HG02571 (cell line): ENCODE results near the gene SLC30A4.
"Not testable (repeated sequence)": the region's sequence is repeated elsewhere in the genome, so short reads cannot be mapped to it uniquely, and the experiment has no call there.

Source experiments
- ATAC-seq: cut with Tn5 transposase; IDR thresholded peaks from one replicate; pipeline ENCODE4 v1.9.1; 2021; ENCODE audit warnings: mild to moderate bottlenecking, moderate library complexity; ENCODE audit not compliant: unreplicated experiment

SLC30A4 gene, protein sequence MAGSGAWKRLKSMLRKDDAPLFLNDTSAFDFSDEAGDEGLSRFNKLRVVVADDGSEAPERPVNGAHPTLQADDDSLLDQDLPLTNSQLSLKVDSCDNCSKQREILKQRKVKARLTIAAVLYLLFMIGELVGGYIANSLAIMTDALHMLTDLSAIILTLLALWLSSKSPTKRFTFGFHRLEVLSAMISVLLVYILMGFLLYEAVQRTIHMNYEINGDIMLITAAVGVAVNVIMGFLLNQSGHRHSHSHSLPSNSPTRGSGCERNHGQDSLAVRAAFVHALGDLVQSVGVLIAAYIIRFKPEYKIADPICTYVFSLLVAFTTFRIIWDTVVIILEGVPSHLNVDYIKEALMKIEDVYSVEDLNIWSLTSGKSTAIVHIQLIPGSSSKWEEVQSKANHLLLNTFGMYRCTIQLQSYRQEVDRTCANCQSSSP

DNA sequence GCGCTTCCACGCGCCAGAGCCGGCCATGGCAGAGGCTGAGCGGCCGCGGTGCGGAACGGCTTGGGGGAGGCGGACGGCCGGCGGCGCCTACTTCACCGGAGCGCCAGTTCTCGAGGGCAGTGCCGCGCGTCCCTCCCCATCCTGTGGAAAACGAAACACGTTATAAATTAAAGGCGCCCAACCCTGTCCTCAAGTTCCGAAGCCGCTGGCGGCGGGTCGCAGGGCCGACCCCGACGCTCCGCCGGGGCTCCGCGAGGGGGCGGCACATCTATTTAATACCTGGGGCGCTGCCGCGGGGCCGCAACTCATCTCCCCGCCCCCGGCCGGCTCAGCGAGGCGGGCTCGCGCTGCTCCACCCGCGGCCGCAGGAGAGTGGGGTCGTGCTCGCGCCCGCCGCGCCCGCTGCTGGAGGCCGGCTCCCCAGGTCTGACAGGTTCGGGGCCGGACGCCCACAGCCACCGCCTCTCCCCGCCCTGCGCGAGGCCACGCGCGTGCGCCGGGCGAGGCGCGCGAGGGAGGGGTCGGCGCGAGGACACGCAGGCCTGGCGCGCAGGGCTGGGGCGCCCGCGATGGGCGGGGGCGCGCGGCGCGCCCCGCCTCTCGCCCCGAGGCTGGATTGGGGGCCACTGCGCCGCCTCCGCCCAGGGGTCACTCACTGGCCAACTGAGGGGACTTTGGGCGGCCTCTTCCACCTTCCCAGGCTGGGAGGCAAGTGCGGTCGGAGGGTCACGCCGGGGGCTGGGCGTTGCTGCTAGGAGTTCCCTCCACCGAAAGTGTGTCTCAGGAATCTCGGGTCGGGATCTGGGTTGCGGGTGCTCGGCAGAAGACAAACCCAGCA, at the start of gene SLC30A4:
Gene SLC30A4, minus strand, starts transcription at position 428 of the 838 bp plus-strand sequence. Its CDS starts 401 bp downstream, at position 27.
- peak; percentile 82 for ATAC-seq

DNA sequence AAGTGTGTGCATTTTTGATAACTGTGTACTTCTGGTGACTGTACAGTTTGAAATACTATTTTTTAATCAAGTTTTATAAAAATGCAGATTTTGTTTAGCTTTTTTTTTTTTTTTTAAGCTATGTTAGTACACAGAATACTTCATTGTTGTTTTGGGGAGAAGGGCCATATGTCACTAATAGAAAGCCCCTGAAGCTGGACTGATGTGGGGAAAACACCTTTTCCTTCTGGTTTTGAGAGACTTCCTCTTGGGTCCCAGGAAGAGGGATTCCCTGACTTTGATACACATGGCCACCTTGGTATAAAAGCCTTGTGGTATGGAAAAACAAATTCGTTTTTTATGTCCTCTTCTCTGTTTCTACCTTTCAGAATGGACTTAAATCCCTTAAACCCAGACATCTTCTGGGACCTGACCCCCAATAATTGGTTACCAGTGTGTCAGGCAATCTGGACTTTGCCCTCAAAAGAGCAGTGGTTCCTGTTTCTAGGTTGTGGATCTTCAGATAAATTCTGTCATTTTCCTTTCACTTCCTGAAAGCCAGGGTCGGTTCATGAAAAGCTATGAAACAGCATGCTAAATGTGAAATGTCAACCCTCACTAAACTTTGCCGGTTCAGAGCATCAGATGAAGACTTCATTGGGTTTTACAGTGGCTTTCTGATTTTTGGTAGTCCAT, 33.5 kb upstream of the SLC30A4 start:
- ATAC-seq = no peak

DNA sequence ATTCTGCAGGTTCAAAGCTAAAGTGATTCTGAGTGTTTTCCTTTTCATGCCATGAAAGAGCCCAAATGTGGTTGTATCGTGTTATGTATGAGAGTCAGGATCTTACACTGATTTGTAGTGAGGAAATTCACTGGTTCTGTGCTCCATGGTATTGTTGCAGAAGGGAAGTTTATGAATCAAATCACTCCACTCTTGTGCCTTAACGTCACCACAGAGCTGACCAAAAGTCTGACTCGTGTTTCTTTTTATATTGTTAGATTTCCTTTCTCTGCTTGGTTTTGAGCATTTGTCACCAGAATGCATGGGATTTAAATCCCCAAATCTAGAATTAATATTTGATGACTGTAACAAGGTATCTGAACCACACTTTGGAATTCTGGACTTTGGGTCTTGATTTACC, 29.1 kb upstream of the SLC30A4 start:
- ATAC-seq = no peak

DNA sequence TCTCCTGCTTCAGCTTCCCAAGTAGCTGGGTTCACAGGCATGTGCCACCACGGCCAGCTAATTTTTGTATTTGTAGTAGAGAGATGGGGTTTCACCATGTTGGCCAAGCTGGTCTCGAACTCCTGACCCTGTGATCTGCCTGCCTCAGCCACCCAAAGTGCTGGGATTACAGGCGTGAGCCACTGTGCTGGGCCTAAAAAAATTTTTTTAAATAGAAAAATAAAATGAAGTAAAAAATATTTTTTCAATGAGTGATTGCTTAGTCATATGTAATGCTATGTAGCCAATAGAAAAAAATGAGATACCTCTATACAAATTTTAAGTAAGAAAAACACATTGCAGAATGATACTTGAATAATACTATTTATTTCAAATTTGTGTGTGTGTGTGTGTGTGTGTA, 27.9 kb upstream of the SLC30A4 start:
- no peak for ATAC-seq

DNA sequence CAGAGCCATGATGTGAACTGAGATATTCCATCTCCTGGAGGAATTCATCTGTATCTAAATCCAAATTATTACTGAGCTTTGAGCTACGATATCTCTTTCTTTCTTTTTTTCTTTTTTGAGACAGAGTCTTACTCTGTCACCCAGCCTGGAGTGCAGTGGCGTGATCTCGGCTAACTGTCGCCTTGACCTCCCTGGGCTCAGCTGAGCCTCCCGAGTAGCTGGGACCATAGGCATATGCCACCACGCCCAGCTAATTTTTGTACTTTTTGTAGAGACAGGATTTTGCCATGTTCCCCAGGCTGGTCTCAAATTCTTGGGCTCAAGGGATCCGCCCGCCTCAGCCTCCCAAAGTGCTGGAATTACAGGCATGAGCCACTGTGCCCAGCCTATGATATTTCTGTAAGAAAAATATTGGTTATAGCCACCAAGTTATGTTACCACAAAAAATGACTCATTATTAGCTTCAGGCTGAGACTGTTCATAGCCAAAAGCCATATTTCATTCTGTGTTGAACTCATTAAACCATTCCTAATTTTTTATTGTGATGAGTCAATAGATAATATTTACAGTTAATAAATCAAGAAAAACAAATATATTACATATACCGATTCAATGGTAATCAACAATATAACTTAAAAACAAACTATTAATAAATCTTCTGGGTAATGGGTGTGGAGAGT, 27.1 kb upstream of the SLC30A4 start:
- ATAC-seq = no peak

DNA sequence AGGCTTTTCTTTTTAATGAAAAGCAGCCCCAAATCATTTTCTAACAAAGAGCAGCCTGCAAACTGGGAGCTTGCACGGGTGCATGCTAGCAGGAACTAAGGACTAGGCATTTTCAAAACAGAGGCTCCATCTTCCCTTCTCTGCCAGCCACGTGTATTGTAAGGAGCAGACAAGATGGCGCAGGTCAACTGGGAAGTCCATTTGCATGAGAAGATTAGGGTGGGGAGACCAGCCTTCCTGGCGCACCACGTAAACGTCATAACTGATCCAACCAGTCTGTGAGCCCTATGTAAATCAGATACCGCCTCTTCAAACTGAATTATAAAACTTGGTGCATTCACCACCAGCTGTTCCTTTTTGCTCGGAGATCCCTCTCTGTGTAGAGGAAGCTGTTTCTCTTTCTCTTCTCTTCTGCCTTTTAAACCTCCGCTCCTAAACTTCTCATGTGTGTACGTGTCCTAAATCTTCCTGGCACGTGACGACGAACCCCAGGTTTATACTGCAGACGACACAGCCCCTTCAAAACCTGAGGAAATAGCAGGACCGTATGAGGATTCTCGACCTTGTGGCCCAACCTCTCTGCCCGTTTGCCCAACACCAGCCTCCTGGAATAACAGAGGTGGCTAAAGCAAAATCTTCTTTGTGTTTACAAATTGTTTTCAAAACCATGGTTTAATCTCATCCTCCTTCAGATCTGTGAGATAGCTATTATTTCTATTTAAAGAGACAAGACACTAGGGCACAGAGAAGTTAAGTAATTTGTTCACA, 26.4 kb upstream of the SLC30A4 start:
- no peak for ATAC-seq

DNA sequence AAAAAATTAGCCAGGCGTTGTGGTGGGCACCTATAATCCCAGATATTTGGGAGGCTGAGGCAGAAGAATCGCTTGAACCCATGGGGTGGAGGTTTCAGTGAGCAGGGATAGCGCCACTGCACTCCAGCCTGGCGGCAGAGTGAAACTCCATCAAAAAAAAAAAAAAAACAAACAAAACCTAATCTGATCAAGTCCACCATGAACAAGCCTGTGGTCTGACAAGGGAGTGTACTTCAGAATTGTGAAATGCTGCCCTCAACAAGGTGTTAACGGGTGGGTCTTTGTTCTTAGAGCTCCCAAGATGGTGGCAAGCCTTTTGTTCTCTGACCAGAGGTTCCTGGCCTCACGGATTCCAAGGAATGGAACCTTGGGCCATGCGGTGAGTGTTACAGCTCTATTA, 24.2 kb upstream of the SLC30A4 start:
- no peak for ATAC-seq

DNA sequence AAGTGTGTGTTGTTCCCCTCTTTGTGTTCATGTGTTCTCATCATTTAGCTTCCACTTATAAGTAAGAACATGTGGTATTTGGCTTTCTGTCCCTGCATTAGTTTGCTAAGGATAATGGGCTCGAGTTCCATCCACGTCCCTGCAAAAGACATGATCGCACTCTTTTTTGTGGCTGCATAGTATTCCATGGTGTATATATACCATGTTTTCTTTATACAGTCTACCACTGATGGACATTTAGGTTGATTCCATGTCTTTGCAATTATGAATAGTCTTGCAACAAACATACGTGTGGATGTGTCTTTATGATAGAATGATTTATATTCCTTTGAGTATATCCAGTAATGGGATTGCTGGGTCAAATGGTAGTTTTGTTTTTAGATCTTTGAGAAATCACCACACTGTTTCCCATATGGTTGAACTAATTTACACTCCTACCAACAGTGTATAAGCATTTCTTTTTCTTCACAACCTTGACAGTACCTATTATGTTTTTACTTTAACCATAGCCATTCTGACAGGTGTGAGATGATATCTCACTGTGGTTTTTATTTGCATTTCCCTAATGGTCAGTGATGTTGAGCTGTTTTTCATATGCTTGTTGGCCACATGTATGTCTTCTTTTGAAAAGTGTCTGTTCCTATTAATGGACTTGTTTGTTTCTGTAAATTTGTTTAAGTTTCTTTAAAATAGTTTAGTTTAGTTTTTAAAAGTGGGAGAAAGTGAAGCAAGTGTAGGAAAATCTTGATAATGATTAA, 21.9 kb upstream of the SLC30A4 start:
- peak; percentile 65 for ATAC-seq

DNA sequence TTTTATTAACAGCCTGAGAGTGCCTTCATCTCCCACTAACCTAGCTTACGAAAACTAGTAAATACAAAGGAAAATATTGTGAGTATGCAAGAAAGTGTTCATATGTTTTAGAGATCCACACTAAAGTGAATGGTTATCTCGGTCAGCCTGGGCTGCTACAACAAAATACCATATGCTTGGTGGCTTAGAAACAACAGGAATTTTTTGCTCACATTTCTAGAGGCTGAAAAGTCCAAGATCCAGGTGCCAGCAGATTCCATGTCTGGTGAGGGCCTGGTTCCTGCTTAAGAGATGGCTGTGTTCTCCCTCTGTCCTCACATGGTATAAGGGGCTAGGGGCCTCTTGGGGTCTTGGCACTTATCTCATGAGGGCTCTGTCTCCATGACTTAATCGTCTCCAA, 20.5 kb upstream of the SLC30A4 start:
- no peak for ATAC-seq

DNA sequence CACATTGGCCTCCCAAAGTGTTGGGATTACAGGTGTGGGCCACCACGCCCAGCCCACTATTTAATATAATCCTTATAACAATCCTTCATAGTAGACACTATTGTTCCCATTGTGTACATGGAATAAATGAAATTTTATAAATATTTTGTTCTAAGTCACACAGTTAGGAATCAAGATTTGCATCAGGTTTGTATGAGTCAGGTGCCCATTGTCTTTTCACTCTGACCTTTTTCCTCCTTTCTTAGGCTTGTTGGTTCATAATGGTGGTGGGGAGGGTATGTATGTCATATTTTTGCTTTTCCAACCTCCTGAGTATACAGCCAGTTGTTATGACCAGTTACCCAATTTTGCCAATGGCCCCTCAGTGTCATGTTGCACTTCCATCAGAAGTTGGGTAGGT, 18.0 kb upstream of the SLC30A4 start:
- ATAC-seq = no peak

DNA sequence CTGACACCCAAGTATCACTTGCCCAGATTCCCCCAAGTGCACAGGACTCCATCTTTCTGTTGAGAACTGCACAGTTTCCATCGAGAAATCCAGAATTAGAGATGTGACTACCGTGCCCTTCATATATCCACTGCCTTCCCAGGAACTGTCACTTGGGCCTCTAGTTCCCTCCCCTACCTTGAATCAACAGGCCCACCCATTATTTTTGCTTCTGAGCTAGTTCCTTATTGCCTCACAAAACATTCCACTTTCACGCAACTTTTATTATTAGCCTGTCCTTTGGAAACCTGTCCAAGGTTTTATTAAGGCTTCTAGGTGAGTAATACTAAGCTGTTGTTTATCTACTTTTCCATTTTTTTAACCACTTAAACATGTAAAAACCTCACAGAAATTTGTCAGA, 17.1 kb upstream of the SLC30A4 start:
- ATAC-seq = no peak

DNA sequence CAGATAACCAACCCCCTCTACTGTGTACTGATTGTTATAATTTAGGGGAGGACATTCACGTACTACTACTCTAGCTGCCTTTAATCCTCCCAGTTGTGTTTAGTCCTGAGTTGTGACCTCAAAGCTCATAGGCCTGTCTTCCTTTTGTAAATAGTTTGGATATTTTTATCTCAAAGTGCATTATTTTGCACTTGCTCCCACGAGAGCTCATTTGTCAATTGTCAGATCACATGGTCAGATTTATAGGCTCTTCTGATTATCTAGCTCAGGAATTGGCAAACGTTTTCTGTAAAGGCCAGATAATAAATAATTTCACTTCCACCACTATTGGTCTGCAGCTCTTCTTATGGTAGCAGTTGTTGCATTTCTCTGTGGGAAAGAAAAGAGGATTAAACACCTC, 14.4 kb upstream of the SLC30A4 start:
- no peak for ATAC-seq

DNA sequence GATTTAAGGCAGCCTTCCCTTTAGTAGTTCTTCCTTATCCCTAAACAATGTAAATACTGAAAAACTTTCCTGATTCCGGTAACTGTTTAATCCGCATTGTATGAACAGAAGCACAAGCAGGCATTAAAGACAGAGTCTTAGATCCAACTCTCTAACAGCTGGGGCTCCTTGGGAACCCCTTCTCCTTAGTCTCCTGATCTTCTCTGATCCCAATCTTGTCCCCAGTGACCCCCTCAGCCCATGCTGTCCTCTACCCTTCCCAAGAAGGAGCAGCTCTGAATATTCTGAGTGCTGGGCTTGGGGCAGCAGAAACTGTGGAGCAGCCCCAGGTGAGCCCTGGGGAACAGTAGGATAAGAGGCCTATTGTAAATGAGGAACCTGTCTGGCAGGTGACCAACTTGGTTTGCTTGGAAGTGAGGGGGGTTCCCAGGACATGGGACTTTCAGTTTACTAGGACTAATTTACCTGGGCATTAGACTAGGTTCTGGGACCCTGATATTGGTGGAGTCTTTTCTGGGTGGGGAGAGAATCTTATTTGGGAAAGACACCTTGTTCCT, 13.0 kb upstream of the SLC30A4 start:
- no peak for ATAC-seq

DNA sequence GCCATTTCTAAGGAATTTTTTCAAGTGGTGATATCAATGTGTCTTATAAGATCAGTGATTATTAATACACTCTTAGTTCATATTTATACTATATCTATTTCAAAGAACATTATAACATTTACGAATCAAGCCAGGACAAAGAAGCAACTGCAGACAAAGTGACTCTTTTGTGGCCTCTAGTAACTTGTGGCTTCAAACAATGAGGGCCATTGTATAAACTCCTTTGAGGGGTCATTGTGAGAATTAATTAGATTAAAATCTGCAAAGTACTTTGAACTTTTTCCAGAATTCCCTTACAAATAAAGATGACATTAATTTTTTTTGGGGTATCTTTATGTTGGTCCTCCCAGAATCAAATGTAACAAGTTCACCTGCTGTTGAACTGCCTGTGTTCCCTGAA, 12.3 kb upstream of the SLC30A4 start:
- no peak for ATAC-seq

DNA sequence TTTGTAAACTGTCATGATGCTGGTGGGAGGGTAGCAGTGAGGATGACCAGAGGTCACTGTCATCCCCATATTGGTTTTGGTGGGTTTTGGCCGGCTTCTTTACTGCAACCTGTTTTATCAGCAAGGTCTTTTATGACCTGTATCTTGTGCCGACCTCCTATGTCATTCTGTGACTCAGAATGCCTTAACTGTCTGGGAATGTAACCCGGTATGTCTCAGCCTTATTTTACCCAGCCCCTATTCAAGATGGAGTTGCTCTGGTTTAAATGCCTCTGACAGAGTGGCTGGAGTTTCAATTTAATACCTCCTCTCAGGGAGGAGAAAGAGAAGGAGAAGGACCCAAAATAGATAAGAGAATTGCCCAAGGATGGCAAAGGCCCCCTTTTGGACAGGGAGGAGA, 10.3 kb upstream of the SLC30A4 start:
- ATAC-seq = not testable (repeated sequence)

DNA sequence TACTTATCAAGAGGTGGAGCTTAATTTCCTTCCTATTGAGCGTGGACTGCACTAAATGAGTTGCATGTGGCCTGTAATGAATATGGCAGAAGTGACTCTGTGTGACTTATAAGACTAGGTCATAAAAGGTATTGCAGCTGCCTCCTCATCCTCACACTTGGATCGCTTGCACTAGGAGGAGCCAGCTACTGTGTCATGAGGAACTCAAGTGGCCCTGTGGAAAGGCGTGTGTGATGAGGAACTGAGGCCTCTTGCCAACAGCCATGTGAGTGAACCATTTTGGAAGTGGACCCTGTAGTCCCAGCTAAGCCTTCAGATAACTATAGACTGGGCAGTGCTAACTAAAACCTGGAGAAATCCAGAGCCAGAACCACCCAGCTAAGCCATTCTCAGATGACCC, 7.1 kb upstream of the SLC30A4 start:
- ATAC-seq = no peak

DNA sequence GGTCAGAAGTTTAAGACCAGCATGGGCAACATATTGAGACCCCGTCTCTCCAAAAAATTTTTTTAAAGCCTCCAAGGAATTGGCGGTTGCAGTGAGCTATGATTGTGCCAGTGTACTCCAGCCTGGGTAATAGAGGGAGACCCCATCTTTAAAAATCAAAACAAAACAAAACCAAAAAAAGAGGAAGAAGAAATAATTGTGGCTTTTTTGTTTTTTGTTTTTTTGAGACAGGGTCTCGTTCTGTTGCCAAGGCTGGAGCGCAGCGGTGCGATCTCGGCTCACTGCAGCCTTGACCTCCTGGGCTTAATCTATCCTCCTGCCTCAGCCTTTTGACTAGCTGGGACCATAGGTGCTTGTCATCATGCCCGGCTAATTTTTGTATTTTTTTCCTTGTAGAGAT, 4.5 kb upstream of the SLC30A4 start:
- no peak for ATAC-seq

DNA sequence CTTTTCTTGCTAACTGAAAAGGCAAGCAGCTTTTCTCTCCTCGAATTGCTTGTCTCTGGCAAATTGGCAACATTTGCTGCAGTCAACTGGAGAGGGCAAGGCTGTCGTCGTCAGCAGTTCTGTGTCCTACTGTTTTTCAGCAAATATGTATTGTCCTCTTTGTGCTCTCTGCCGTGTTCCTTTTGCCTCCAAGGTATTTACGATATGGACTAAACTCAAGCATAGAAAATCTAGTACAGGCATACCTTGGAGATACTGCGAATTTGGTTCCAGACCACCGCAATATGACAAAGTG, 558 bp upstream of the SLC30A4 start:
- ATAC-seq = no peak

DNA sequence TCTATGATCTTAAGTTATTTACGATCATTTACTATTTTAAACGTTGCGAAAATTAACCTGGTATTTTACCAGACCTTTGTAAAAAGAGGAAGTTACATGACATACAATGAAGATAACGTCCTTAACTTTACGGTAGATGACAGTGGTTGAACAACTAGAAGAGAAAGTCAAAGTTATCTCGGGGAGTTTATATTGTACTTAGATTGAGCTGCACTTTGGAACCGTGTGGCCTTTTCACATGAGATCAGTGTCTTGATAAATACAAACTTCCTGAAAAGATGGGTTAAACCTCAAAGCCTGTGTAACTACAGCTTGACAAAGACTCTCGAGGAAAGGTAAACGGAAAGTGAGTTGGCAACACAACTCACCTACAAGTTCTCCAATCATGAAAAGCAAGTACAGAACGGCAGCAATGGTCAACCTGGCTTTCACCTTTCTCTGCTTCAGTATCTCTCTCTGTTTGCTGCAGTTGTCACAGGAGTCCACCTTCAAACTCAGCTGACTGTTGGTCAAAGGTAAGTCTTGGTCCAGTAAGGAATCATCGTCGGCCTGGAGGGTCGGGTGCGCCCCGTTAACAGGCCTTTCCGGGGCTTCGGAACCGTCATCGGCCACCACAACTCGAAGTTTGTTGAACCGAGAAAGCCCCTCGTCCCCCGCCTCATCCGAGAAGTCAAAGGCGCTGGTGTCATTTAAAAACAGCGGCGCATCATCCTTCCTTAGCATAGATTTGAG, 793 bp downstream of the SLC30A4 start:
- ATAC-seq = no peak
